Gastroesophageal sphincter (tissue), 3 donors: ENCODE results near the gene ZCCHC24.

Experiments
- EP300 ChIP-seq: sonication (generic); formaldehyde crosslinking; IDR thresholded peaks from one replicate; pipeline ENCODE4 v1.6.1; 2017; ENCODE audit warnings: antibody characterized with exemption, mild to moderate bottlenecking
- POLR2A ChIP-seq, 2 donors: fragments of 450-650 bp; IDR thresholded peaks; one replicate each; pipeline ENCODE4 v1.6.1; 2017; ENCODE audit warnings: antibody characterized with exemption in 2 of 2, mild to moderate bottlenecking in 2 of 2, moderate library complexity in 1 of 2
- TF ChIP-seq, protein P1 (sequence below), 4 experiments: fragments of 200-600 bp in 2 of 4; fragments of 450-650 bp in 2 of 4; sonication (generic) in 1 of 4; IDR thresholded peaks; one replicate each; pipeline ENCODE4 v1.5.1; 2017 to 2019; ENCODE audit warnings: antibody characterized with exemption in 4 of 4, mild to moderate bottlenecking in 2 of 4, moderate library complexity in 2 of 4

DNA sequence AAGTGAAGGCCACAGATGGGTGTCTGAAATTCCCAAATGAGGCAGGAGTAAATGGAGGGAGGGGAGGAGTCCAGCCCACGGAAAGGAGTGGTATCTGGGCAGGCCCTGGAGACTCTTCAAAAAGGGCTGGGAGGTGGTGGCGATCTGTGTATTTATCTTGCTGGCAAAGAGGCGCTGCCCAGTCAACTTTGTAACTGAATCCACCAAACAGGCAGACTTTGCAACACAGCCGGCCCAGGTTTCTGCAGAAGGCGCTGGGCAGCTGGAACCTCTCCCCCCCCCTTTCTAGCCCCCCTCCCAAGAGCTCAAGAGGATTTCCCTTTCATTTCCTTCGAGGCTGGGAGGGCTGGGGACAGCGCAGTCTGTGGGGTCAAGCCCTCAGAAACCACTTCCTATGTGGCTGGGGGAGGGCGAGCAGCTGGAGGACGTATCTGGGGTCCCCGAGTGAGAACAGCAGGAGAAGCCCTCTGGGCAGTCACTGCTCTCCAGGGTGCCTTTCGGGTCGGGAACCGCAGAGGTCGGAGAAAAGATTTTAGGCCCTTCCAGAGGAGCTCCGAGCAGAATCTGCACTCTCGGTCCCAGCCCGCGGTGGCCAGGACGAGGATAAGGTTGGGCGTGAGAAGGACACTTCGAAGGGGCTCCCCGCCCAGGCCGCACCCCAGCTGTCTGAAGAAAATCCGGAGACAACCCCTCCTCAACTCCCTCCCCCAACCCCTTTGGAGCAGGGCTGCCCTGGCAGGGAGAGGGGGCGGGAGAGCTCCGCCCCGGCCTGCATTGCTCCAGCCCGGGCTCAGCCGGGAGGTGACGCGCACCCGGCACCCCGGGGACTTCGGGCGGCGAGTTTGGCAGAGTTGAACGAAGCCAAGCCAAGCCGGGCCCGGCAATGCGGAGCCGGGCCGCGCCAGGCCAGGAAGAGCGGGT lies 965 bp downstream of the ZCCHC24 start:
- TF ChIP-seq, protein P1, sequence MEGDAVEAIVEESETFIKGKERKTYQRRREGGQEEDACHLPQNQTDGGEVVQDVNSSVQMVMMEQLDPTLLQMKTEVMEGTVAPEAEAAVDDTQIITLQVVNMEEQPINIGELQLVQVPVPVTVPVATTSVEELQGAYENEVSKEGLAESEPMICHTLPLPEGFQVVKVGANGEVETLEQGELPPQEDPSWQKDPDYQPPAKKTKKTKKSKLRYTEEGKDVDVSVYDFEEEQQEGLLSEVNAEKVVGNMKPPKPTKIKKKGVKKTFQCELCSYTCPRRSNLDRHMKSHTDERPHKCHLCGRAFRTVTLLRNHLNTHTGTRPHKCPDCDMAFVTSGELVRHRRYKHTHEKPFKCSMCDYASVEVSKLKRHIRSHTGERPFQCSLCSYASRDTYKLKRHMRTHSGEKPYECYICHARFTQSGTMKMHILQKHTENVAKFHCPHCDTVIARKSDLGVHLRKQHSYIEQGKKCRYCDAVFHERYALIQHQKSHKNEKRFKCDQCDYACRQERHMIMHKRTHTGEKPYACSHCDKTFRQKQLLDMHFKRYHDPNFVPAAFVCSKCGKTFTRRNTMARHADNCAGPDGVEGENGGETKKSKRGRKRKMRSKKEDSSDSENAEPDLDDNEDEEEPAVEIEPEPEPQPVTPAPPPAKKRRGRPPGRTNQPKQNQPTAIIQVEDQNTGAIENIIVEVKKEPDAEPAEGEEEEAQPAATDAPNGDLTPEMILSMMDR (IDR thresholded peaks at IDR 0.05) = no peak
- TF ChIP-seq POLR2A (IDR thresholded peaks at IDR 0.05) (no peak), EP300 (no peak)
